Measurements from ENCODE around the gene NEURL2. TPM values are rescaled to one million over a fixed set of nuclear protein-coding genes. Genes with fewer than 3 reads are reported as not detected.

Gene NEURL2
- total RNA-seq, 1 experiment from 2014 or later: 2.3 TPM

DNA sequence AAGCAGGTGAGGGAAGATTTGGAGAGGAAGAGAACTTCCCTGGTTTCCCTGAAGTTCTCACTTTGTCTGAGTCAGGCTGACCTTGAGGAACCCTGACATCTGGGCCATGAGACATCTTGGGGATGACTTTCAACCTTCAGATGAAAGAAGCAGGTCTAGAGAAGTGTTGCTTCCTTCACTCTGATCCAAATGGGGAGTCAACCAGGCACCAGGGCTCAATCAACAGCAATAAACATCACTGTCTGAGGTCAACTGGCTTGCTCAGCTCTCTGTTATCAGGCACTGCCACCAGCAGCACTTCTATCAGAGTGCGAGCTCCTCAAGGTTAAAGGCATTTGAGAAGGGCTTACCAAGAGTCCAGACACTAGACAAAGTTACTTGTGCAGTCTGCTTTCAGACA is 40.1 kb downstream of the NEURL2 start:
- DNase-seq (no peak), ATAC-seq (no peak)
- Histone ChIP-seq H2AFZ (ENCODE audit: low read length) (no peak overlapping the region), H3K9ac (ENCODE audit: low read length) (no peak overlapping the region), H3K27ac (ENCODE audit: low read length) (no peak overlapping the region), H3K9me2 (replicated peaks; ENCODE audit: low read length) (no peaks in the 10 kb centered on the region), H3K27me3 (ENCODE audit: low read length) (no peaks in the 10 kb centered on the region), H3K36me3 (ENCODE audit: low read depth, low read length) (0 out of 2 replicates have a peak, but pooled peaks cover 8% of the 10 kb centered on the region), H3K9me3 (ENCODE audit: low read length) (no peaks in the 10 kb centered on the region), H3F3A (ENCODE audit: low read length, unreplicated experiment) (no peaks in the 10 kb centered on the region), H3K79me2 (ENCODE audit: low read length) (peaks cover 9% of the 10 kb centered on the region), H3K4me3 (ENCODE audit: low read length) (no peak overlapping the region), H3K4me1 (ENCODE audit: insufficient read depth, low read length) (peaks cover 3% of the 10 kb centered on the region), H4K20me1 (ENCODE audit: low read length) (no peaks in the 10 kb centered on the region), H3K4me2 (ENCODE audit: low read length) (no peak overlapping the region)
- intact Hi-C loops (cut with micrococcal nuclease): no loop called here
- no TSS peak for BruUV-seq (replicated peaks)
- CTCF ChIA-PET: interaction anchor here (0.7 kb wide), 1 partner anchor 51 kb away, joined by 7 read pairs; no protein-coding TSS in a partner anchor
- TF ChIP-seq EZH2 (IDR thresholded peaks at IDR 0.05; ENCODE audit: low read length, unreplicated experiment): no peak
- TF ChIP-seq, protein P1, sequence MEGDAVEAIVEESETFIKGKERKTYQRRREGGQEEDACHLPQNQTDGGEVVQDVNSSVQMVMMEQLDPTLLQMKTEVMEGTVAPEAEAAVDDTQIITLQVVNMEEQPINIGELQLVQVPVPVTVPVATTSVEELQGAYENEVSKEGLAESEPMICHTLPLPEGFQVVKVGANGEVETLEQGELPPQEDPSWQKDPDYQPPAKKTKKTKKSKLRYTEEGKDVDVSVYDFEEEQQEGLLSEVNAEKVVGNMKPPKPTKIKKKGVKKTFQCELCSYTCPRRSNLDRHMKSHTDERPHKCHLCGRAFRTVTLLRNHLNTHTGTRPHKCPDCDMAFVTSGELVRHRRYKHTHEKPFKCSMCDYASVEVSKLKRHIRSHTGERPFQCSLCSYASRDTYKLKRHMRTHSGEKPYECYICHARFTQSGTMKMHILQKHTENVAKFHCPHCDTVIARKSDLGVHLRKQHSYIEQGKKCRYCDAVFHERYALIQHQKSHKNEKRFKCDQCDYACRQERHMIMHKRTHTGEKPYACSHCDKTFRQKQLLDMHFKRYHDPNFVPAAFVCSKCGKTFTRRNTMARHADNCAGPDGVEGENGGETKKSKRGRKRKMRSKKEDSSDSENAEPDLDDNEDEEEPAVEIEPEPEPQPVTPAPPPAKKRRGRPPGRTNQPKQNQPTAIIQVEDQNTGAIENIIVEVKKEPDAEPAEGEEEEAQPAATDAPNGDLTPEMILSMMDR (conservative IDR thresholded peaks at IDR 0.05; ENCODE audit: low read depth, low read length): no peak
- no peak for TF ChIP-seq EZH2phosphoT487 (IDR thresholded peaks at IDR 0.05; ENCODE audit: borderline replicate concordance, low read length)
- POLR2A ChIA-PET (ENCODE audit: unreplicated experiment): interaction anchor here (0.7 kb wide), 1 partner anchor 83 kb away, joined by 13 read pairs; no protein-coding TSS in a partner anchor

DNA sequence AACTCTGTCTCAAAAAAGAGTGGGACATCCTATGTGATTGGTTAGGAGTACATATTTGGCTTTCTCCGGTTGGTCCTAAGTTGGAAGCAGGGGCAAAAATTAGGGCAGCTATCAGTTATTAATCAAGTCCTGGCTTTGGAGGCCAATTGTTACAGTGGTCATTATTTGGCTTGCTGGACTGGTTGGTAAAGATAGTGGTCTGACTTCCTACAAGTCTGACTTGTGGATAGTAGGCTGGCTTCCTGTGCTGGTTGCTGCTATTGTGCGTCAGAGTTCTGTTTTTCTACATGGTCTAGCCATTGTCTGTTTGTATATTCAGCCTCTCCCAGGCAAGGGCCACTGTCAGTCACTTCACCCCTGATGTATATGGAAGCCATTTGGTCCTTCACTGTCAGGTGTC is 40.8 kb downstream of the NEURL2 start:
- CTCF ChIA-PET: no interaction called here

More for the DNA sequence above, 40.8 kb downstream of the NEURL2 start:
- Histone ChIP-seq H3F3A (ENCODE audit: low read length, unreplicated experiment) (no peaks in the 10 kb centered on the region), H3K9me2 (replicated peaks; ENCODE audit: low read length) (no peaks in the 10 kb centered on the region), H3K27me3 (ENCODE audit: low read length) (no peaks in the 10 kb centered on the region), H3K36me3 (ENCODE audit: low read depth, low read length) (0 out of 2 replicates have a peak, but pooled peaks cover 8% of the 10 kb centered on the region), H3K9ac (ENCODE audit: low read length) (no peak overlapping the region), H3K4me3 (ENCODE audit: low read length) (no peak overlapping the region), H2AFZ (ENCODE audit: low read length) (no peak overlapping the region), H3K27ac (ENCODE audit: low read length) (no peak overlapping the region), H3K9me3 (ENCODE audit: low read length) (no peaks in the 10 kb centered on the region), H4K20me1 (ENCODE audit: low read length) (no peaks in the 10 kb centered on the region), H3K4me1 (ENCODE audit: insufficient read depth, low read length) (no peaks in the 10 kb centered on the region), H3K4me2 (ENCODE audit: low read length) (no peak overlapping the region), H3K79me2 (ENCODE audit: low read length) (peaks cover 5% of the 10 kb centered on the region; the same call in 1 of the 2 replicates)
- POLR2A ChIA-PET (ENCODE audit: unreplicated experiment): no interaction called here
- TF ChIP-seq, protein P1 (conservative IDR thresholded peaks at IDR 0.05; ENCODE audit: low read depth, low read length): no peak
- TF ChIP-seq EZH2phosphoT487 (IDR thresholded peaks at IDR 0.05; ENCODE audit: borderline replicate concordance, low read length) (no peak), EZH2 (IDR thresholded peaks at IDR 0.05; ENCODE audit: low read length, unreplicated experiment) (no peak)
- BruUV-seq (replicated peaks): no TSS peak
- intact Hi-C loops (cut with micrococcal nuclease): no loop called here
- ATAC-seq (no peak), DNase-seq (no peak)
